ENCODE data around the gene TOM1L2.

DNA sequence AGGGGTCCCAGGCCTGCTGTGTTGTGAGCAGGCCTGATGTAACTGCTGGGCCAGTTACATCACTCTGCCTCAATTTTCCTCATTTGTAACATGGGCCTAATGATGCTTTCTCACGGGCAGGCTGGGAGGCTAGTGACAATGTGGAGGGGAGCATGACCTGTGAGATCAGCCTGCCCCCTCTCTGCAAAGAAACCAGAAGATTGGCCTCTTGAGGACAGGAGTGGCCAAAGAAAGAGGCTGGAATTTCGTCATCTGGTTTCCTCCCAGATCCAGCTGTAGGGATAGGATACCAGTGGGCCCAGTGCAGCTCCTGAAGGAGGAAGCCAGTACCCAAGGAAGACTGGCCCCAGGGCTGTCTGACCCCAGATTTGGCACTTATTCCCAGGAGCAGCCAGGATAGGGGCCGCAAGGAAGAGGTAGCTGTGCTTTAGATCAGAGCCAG, 134.8 kb downstream of the TOM1L2 start:
- TF ChIP-seq NFRKB (IDR thresholded peaks at IDR 0.05) (no peak), BHLHE40 (IDR thresholded peaks at IDR 0.05; ENCODE audit: borderline replicate concordance) (no peak), TARDBP (IDR thresholded peaks at IDR 0.05) (no peak), SUZ12 (IDR thresholded peaks at IDR 0.05) (no peak), ZNF384 (IDR thresholded peaks at IDR 0.05) (no peak), SP1 (IDR thresholded peaks at IDR 0.05) (no peak), FOXM1 (IDR thresholded peaks at IDR 0.05; ENCODE audit: borderline replicate concordance) (no peak), FOXA1 (IDR thresholded peaks at IDR 0.05) (no peak)
